ENCODE results near the gene LSM6. TPM values are rescaled to one million over a fixed set of nuclear protein-coding genes. Genes with fewer than 3 reads are reported as not detected.
A peak's percentile ranks its signal among the peaks of the same experiment; 100 is the strongest.

LSM6 gene
- total RNA-seq, 1 donor from 2014 or later: 65.0 TPM

DNA sequence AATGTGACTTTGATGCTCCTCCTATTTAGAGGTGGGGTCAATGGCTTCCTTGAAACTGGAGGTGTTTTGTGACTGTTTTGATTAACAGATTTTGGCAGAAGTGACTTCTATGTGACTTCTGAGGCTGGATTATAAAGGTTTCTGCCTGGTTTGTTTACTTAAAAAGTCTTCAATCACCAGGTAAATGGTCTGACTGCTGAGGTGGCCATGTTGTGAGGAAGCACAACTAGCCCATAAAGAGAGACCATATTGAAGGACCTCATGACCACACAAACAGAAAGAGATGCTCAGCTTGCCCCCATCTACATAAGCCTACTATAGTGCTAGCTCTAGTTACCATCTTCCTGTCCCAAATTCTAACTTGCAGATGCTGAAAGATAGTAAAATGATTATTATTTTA, 14.3 kb upstream of the LSM6 start:
- intact Hi-C loops (cut with micrococcal nuclease): no loop called here
- H3K4me3 Mint-ChIP-seq: no peak overlapping the region
- peaks cover 7% of the 10 kb centered on the region for H3K4me1 Mint-ChIP-seq (ENCODE audit: low read depth)
- no peak overlapping the region for H3K27ac Mint-ChIP-seq
- peaks cover 7% of the 10 kb centered on the region for H3K9me3 Mint-ChIP-seq
- DNase-seq (ENCODE audit: low spot score): no peak
- H3K27me3 Mint-ChIP-seq (ENCODE audit: insufficient read depth): peaks cover 3% of the 10 kb centered on the region
- no peaks in the 10 kb centered on the region for H3K36me3 Mint-ChIP-seq (ENCODE audit: low read depth)

DNA sequence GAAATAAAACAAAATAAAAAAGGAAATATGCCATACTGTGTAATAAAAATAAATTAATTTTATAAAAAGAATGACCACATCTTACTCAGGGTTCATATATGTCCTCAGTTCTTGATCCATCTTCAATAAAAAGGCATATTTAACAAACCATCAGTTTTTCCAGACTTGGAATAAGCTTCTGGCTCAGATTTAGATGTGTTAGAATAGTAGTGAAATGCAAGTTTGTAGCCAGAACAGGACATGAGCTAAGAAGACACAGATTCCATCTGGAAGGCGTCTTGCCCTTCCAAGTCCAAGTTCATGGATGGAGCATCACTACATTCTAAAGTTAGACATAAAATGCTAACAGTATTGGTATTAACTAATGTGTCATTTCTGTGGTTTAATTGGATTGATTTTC, 10.3 kb upstream of the LSM6 start:
- Mint-ChIP-seq H3K27ac (no peak overlapping the region), H3K4me3 (no peak overlapping the region), H3K27me3 (ENCODE audit: insufficient read depth) (no peaks in the 10 kb centered on the region), H3K9me3 (peaks cover 7% of the 10 kb centered on the region), H3K4me1 (ENCODE audit: low read depth) (no peaks in the 10 kb centered on the region), H3K36me3 (ENCODE audit: low read depth) (no peaks in the 10 kb centered on the region)
- no peak for DNase-seq (ENCODE audit: low spot score)
- intact Hi-C loops (cut with micrococcal nuclease): no loop called here

DNA sequence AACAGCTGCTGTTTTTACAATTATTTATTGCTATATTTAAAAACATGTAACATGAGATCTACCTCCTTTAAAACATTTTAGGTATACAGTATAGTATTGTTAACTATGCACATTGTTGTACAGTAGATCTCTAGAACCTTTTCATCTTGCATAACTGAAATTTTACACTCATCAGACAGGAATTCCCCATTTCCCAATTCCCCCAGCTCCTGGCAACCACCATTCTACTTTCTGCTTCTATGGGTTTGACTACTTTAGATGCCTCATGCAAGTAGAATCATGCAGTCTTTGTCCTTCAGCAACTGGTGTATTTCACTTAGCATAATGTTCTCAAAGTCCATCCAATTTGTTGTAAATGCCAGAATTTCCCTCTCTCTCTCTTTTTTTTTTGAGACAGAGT, 9.7 kb upstream of the LSM6 start:
- no peaks in the 10 kb centered on the region for H3K36me3 Mint-ChIP-seq (ENCODE audit: low read depth)
- DNase-seq (ENCODE audit: low spot score): no peak
- H3K27ac Mint-ChIP-seq: no peak overlapping the region
- H3K9me3 Mint-ChIP-seq: peaks cover 6% of the 10 kb centered on the region
- no peaks in the 10 kb centered on the region for H3K4me1 Mint-ChIP-seq (ENCODE audit: low read depth)
- no peaks in the 10 kb centered on the region for H3K27me3 Mint-ChIP-seq (ENCODE audit: insufficient read depth)
- no peak overlapping the region for H3K4me3 Mint-ChIP-seq
- intact Hi-C loops (cut with micrococcal nuclease): no loop called here

DNA sequence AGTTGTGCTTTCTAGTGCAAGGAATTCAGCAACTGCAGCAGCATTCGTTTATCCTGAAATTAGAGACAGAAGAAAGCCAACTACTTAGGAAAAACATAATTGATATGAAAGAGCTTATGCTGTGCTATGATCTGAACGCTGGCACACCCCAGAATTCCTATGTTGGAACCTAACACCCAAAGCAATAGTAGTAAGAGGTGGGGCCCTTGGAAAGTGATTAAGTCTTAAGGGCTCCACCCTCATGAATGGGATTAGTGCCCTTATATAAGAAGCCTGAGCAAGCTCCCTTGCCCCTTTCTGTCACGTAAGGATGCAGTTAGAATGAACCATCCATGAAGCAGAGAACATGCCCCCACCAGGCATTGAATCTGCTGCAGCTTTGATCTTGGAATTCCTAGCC, 5.4 kb upstream of the LSM6 start:
- Mint-ChIP-seq H3K27me3 (ENCODE audit: insufficient read depth) (no peaks in the 10 kb centered on the region), H3K4me1 (ENCODE audit: low read depth) (peaks cover under 1% of the 10 kb centered on the region), H3K9me3 (no peaks in the 10 kb centered on the region), H3K36me3 (ENCODE audit: low read depth) (no peaks in the 10 kb centered on the region), H3K4me3 (no peak overlapping the region), H3K27ac (no peak overlapping the region)
- no peak for DNase-seq (ENCODE audit: low spot score)
- intact Hi-C loops (cut with micrococcal nuclease): no loop called here

DNA sequence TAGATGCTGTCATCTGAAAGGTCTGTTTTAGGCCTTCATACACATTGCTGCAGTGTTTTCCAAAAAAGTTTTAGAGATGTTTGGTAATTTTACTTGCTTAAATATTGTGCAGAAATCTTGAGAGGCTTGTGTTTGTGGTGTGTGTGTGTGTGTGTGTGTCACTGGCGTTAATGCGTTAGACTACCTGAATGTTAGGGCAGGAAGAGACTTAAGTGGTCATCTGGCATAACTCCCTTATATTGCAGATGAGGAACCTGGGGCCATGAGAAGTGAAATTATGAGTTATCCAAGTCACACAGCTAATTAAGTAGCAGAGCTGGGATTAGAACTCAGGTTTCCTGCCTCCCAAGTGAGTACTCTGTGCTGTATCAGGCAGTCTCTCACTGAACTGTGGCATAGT, 1.4 kb downstream of the LSM6 start:
- Mint-ChIP-seq H3K4me3 (peak overlapping the region; percentile 88), H3K27ac (peak overlapping the region; percentile 32), H3K36me3 (ENCODE audit: low read depth) (peaks cover 7% of the 10 kb centered on the region), H3K4me1 (ENCODE audit: low read depth) (peaks cover 43% of the 10 kb centered on the region), H3K9me3 (no peaks in the 10 kb centered on the region), H3K27me3 (ENCODE audit: insufficient read depth) (no peaks in the 10 kb centered on the region)
- no peak for DNase-seq (ENCODE audit: low spot score)
- intact Hi-C loops (cut with micrococcal nuclease): loop anchor here (1.0 to 5.0 kb wide), 6 partner anchors 220 to 995 kb away; partner anchors contain the start of genes OTUD4 and SLC10A7

DNA sequence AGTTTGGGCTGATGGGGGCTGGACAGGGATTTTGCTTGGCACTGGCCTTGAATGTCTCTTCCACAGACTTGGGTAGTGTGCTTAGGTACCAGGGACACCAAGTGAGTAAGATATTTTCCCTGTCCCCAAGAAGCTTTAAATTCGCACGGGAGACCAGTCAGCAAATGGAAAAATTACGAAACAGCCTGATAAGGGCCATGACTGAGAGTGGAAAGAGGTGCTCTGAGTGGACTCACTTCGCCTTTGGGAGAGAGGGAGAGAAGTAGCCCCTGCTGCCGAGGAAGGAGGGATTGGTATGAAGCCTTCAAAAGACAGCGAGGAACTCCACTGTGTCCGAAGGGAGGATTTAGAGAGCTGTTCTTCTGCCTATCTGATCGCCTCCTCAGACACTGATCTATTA, 2.6 kb downstream of the LSM6 start:
- no peak overlapping the region for H3K4me3 Mint-ChIP-seq
- intact Hi-C loops (cut with micrococcal nuclease): loop anchor here (5.0 kb wide), 5 partner anchors 221 to 996 kb away; partner anchors contain the start of genes OTUD4 and SLC10A7
- no peaks in the 10 kb centered on the region for H3K9me3 Mint-ChIP-seq
- peaks cover 43% of the 10 kb centered on the region for H3K4me1 Mint-ChIP-seq (ENCODE audit: low read depth)
- DNase-seq (ENCODE audit: low spot score): no peak
- no peaks in the 10 kb centered on the region for H3K27me3 Mint-ChIP-seq (ENCODE audit: insufficient read depth)
- H3K27ac Mint-ChIP-seq: no peak overlapping the region
- H3K36me3 Mint-ChIP-seq (ENCODE audit: low read depth): peaks cover 8% of the 10 kb centered on the region

DNA sequence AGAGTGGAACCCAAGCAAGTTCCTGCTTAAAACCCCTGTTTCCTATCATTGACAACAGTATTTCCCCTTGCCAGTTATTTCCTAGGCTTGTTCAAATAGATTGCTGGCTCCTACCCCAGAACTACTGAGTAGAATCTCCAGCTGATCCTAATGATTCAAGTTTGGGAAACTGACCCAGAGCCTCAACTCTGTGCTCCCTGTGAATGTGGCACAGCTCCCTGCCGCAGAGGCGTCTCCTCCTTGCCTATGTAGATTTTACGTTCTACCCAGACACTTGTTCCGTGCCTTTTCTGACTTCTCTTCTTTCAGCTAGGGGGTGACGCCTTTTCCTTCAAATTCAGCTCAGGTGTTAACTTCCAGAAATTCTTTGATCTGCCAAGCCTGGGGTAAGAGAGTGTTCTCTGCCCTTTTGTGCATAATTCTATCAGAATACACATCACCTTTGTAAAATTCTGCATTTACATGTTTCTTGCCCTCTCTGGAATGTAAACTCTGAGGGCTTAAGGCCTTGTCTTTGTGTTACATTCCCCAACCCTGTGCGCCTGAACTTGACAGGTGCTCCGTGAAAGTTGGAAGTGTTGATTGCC, 4.4 kb downstream of the LSM6 start:
- Mint-ChIP-seq H3K4me1 (ENCODE audit: low read depth) (peaks cover 45% of the 10 kb centered on the region), H3K4me3 (no peak overlapping the region), H3K27ac (no peak overlapping the region), H3K27me3 (ENCODE audit: insufficient read depth) (no peaks in the 10 kb centered on the region), H3K9me3 (no peaks in the 10 kb centered on the region), H3K36me3 (ENCODE audit: low read depth) (peaks cover 10% of the 10 kb centered on the region)
- intact Hi-C loops (cut with micrococcal nuclease): loop anchor here (5.0 kb wide), 5 partner anchors 223 to 998 kb away; partner anchors contain the start of genes OTUD4 and SLC10A7
- DNase-seq (ENCODE audit: low spot score): no peak

DNA sequence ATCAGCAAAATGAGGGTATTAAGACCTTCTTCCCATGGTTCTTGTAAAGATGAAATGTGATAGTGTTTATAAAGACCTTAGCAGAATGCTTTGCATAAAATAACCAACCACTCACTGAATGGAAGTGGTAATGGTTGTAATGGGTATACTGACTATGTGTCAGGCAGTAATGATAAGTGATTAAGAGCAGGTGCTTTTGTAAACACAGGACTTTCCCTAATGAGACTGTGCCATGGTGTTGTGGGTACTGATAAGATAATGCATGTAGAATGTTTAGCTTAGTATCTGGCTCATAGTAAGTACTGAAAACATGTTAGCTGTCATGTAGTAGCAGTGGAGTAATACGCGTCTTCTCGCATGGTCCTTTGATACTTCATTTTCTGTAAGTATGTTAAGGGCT, 6.9 kb downstream of the LSM6 start:
- peaks cover 35% of the 10 kb centered on the region for H3K4me1 Mint-ChIP-seq (ENCODE audit: low read depth)
- intact Hi-C loops (cut with micrococcal nuclease): no loop called here
- no peaks in the 10 kb centered on the region for H3K27me3 Mint-ChIP-seq (ENCODE audit: insufficient read depth)
- no peak overlapping the region for H3K4me3 Mint-ChIP-seq
- DNase-seq (ENCODE audit: low spot score): no peak
- peaks cover 17% of the 10 kb centered on the region for H3K36me3 Mint-ChIP-seq (ENCODE audit: low read depth)
- no peak overlapping the region for H3K27ac Mint-ChIP-seq
- no peaks in the 10 kb centered on the region for H3K9me3 Mint-ChIP-seq

DNA sequence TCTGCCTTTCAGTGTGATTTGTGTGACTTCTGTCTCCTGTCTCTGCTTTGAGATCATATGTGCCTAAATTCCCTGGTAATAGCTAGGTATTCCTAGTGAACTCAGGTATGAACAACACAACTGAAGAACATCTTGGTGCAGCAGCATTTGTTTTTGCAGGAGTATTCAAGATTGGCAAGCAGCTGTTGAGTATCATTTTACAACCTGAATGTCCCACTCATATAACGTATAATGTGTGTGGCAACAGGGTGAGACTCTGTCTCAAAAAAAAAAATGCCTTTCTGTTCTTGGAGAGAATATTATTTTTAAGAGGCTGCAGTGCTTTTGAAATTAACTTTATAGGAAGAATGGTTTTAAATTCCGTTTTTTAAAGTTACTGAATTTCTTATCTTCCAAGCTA, 7.7 kb downstream of the LSM6 start:
- no peak for DNase-seq (ENCODE audit: low spot score)
- Mint-ChIP-seq H3K9me3 (no peaks in the 10 kb centered on the region), H3K36me3 (ENCODE audit: low read depth) (peaks cover 15% of the 10 kb centered on the region), H3K27ac (no peak overlapping the region), H3K27me3 (ENCODE audit: insufficient read depth) (no peaks in the 10 kb centered on the region), H3K4me1 (ENCODE audit: low read depth) (peaks cover 31% of the 10 kb centered on the region), H3K4me3 (no peak overlapping the region)
- intact Hi-C loops (cut with micrococcal nuclease): no loop called here

DNA sequence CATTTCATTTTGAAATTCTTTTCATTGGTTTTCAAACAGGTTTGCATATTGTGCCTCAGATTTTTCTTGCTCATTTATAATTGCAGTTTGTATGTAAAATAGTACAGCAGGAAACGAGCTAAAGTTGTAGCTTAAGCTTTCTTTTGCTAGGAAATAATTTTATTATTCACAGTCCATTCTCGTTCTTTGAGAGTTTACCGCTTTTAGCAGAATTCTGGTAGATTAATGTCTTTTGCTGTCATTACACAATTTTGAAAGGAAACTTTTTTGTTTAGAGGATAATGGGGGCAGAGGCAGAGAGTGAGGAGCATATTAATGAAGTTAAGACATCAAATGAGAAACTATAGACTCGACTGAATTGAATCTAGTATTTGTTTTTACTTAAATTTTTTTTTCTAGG, 10.5 kb downstream of the LSM6 start:
- peaks cover 19% of the 10 kb centered on the region for H3K36me3 Mint-ChIP-seq (ENCODE audit: low read depth)
- H3K9me3 Mint-ChIP-seq: no peaks in the 10 kb centered on the region
- intact Hi-C loops (cut with micrococcal nuclease): no loop called here

DNA sequence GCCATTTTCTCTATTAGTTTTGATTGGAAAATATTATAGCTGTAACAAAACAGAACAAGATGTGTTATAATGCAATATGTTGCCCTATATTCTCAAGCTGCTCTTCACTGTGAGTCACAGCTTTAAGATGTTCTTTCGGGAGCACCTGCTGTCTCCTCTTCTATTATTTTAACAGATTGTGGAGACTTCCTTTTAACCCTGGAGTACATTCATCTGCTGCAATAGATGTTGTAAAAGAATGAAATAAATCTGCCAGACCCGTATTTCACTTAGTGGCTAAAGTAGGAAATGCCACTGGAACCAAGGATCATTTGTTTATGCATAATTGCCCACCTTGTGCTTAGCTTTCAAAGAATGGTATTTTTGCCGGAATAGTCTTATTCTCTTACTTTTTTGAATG, 11.1 kb downstream of the LSM6 start:
- peak overlapping the region; percentile 21 for H3K27ac Mint-ChIP-seq
- H3K4me3 Mint-ChIP-seq: no peak overlapping the region
- peaks cover 24% of the 10 kb centered on the region for H3K36me3 Mint-ChIP-seq (ENCODE audit: low read depth)
- no peaks in the 10 kb centered on the region for H3K27me3 Mint-ChIP-seq (ENCODE audit: insufficient read depth)
- intact Hi-C loops (cut with micrococcal nuclease): no loop called here
- peaks cover 8% of the 10 kb centered on the region for H3K4me1 Mint-ChIP-seq (ENCODE audit: low read depth)
- no peaks in the 10 kb centered on the region for H3K9me3 Mint-ChIP-seq
- no peak for DNase-seq (ENCODE audit: low spot score)

More for the DNA sequence above, 10.5 kb downstream of the LSM6 start:
- Mint-ChIP-seq H3K27ac (no peak overlapping the region), H3K27me3 (ENCODE audit: insufficient read depth) (no peaks in the 10 kb centered on the region), H3K4me3 (no peak overlapping the region), H3K4me1 (ENCODE audit: low read depth) (peaks cover 8% of the 10 kb centered on the region)
- no peak for DNase-seq (ENCODE audit: low spot score)

DNA sequence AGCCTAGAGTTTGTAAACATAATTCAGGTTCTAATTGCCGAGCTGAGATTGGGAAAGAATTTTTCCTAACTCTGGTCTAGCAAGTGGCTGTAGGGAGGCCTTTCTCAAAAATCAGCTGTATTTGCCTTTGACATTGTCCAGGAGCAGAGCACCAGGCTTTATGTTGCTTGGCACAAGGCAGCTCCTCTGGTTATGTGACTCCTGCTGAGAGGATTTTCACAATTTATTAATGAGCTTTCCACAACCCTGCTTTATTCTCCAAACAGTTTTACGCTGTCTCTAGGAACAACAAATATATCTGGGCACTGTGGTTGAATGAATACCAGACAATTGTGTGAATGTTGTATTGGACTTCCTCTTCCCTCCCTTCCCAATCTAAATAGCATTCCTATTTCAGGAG, 14.9 kb downstream of the LSM6 start:
- Mint-ChIP-seq H3K27me3 (ENCODE audit: insufficient read depth) (no peaks in the 10 kb centered on the region), H3K27ac (no peak overlapping the region), H3K9me3 (no peaks in the 10 kb centered on the region), H3K36me3 (ENCODE audit: low read depth) (peaks cover 23% of the 10 kb centered on the region), H3K4me3 (no peak overlapping the region), H3K4me1 (ENCODE audit: low read depth) (peaks cover under 1% of the 10 kb centered on the region)
- intact Hi-C loops (cut with micrococcal nuclease): no loop called here
- no peak for DNase-seq (ENCODE audit: low spot score)

DNA sequence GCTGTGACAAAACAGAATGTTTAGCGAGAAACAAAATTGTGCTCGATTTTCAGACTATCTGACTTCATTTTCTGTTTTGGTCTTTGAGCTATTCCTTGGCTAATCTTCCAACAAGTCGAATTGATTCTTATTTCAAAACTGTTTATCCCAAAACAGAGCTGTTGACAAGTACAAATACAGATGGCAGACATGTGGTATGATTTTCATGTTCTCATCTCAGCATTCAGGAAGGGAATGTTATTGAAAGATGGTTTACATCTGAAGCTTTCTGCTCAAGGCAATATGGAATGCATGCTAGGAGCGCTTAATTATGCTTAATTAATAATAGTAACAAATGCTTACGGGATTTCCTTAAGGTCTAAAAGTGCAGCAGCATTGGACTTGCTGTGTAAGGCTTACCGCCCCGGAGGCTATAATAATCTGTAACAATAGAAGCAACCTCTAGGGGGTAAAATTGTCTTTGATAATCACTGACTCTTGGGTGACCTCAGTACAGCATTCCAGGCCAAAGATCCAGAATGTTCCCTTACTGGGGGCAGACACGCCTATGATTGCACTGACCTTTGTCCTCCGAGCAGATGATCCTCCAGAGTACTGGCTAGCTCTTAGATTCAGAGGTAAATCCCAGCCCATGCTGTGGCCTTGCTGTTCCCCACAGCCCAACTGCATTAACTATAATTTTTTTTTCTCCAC, 16.4 kb downstream of the LSM6 start:
- no peak overlapping the region for H3K4me3 Mint-ChIP-seq

More for the DNA sequence above, 16.4 kb downstream of the LSM6 start:
- intact Hi-C loops (cut with micrococcal nuclease): no loop called here
- Mint-ChIP-seq H3K27me3 (ENCODE audit: insufficient read depth) (no peaks in the 10 kb centered on the region), H3K27ac (no peak overlapping the region), H3K36me3 (ENCODE audit: low read depth) (peaks cover 19% of the 10 kb centered on the region), H3K4me1 (ENCODE audit: low read depth) (no peaks in the 10 kb centered on the region), H3K9me3 (no peaks in the 10 kb centered on the region)
- no peak for DNase-seq (ENCODE audit: low spot score)

All from activated T-helper 1 cell treated with anti-CD3 and anti-CD28 coated beads, Interleukin-12 subunit alpha, Interleukin-12 subunit beta, Interleukin-2, Interleukin-4 antibody, amounts not matched to agents 30 ng/mL and 10 ng/mL and 1 ng/mL, durations not matched to agents 14 hours and 24 hours and 36 hours (primary cell).